AG09309 (cell line): Measurements from ENCODE around the gene KDM7A.
"Not testable (repeated sequence)": the region's sequence is repeated elsewhere in the genome, so short reads cannot be mapped to it uniquely, and the experiment has no call there.

Source experiments
- DNase-seq: peaks from one replicate; pipeline ENCODE4 v3.0.0-alpha.2; 2010; ENCODE audit warnings: low read depth
- H3K4me3 ChIP-seq: 2 replicates; pipeline ENCODE4 v1.5.1; 2011; ENCODE audit warnings: mild to moderate bottlenecking, low read depth, low read length, moderate library complexity; ENCODE audit not compliant: control insufficient read depth
- CTCF ChIP-seq: IDR thresholded peaks from 2 replicates; pipeline ENCODE4 v1.5.1; 2011; ENCODE audit warnings: mild to moderate bottlenecking, low read depth, low read length, inconsistent platforms; ENCODE audit not compliant: insufficient read depth, control insufficient read depth; ENCODE audit errors: missing control alignments

KDM7A gene

DNA sequence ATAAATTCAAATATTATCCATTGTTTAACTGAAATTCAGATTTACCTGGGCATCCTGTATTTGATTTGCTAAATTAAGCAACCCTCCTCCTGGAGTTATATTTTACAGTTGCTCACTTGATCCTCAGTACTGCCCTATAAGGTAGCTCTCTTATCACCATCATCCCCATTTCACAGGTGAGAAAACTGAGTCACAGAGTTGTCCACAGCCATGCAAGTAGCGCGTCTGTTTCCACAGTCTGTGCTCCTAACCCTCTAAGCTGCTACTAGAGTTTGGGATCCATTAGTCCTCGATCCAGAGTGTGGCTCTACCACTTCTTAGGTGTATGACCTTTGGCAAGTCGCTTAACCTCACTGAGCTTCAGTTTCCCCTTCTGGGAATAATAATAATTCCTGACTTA is 34.9 kb upstream of the KDM7A start:
- no peak for TF ChIP-seq CTCF
- no peak for DNase-seq
- H3K4me3 ChIP-seq, result no peak overlapping the region

DNA sequence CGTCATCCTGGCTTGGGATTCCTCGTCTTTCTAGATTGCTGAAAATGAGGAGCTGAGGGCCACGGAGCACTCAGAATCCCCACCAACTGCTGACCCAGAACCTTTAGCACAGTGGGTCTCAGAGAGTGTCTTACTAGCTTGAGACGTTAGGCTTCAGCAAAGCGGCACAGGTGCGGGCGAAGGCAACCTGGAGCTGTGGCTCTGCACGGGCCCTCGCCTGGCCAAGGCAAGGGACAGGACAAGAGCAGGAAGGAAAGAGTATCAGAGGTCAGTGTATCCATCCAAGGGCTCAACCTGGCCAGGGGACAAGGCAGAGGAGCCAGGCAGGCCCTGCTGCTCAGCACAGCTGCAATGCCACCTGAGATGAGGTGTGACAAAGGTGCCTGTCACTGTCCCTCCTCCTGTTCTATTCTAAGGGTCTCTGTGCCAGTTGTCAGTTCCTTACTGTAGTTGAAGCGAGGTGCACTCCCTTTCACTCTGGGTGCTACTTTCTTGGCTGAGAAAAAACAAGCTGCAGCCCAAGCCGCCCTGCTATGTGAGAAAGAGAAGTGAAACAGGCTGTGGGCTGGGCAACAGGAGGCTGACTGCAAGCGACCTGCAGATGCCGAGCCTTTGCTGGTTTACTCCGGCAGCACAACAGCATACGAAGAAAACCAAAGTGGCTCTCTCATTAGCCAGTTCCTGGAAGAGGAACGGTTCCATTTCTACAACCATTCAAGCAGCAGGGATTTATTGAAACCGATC is 33.3 kb upstream of the KDM7A start:
- TF ChIP-seq CTCF, result no peak
- DNase-seq, result no peak
- H3K4me3 ChIP-seq, result no peak overlapping the region

DNA sequence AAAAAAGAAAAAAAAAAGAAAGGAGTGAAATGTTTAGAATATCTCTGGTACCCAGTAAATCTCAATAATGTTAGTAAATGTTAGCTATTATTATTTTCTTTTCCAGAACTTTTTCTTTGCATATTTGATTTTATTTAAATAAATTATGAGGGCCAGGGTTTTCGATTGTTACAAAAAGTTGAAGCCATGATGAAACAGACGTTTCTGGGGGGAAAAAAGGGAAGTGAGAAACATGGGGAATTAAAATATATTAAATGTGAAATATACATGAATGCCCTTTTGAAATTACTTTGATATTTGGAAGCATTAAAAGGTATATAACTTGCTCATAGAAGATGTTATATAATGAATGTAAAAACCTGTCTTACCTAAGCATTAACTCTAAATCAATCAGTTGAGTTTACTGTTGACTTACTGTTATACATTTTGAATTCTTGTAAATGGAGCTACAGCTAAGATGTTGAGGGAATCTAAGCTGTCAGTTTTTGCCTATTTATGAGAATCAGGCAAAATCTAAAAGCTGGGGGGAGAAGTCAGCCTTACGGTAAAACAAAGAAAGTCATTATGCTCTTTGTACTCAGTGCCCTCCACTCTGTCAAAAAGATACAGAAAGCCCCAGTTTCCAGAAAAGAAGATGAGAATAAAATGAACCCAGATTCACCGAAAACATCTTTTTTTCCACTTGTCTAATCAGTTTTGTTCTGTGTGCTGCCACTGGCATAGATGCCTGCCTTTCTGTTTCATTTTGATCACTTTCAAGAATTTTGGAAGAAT is 30.0 kb upstream of the KDM7A start:
- no peak overlapping the region for H3K4me3 ChIP-seq
- DNase-seq, result no peak
- no peak for TF ChIP-seq CTCF

DNA sequence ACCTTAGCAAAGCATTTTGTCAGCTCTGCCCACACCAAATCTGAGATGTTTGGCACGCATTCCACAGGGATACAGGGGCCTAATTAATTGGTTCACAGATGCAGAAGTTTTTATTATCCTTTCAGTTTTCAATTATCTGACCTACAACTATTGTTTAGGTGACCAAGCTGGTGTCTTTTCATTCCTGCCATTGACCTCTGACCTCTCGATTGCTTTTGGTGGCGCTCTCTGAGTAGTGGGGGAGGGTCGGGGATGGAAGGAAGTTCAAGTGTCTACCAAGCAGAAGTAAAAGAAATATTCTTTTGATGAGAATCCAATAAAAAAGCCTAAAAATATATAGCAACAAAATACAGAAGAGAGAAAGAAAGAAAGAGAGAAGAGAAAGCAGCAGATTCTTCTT is 28.8 kb upstream of the KDM7A start:
- TF ChIP-seq CTCF, result no peak
- no peak for DNase-seq
- H3K4me3 ChIP-seq, result no peak overlapping the region

- no peak for TF ChIP-seq CTCF
- H3K4me3 ChIP-seq, result no peak overlapping the region
- no peak for DNase-seq
Observed at GRCh38 chr7:140203556-140203955, 26.8 kb upstream of the KDM7A start.

- DNase-seq, H3K4me3 ChIP-seq: not testable (repeated sequence)
Observed at GRCh38 chr7:140202942-140203341, 26.2 kb upstream of the KDM7A start.

- no peak for DNase-seq
- no peak overlapping the region for H3K4me3 ChIP-seq
- TF ChIP-seq CTCF, result no peak
Observed at GRCh38 chr7:140201393-140201792, 24.6 kb upstream of the KDM7A start.
